IMR-90 (cell line): Measurements from ENCODE around the gene CDK13. TPM values are rescaled to one million over a fixed set of nuclear protein-coding genes. Genes with fewer than 3 reads are reported as not detected.

Source experiments
- ATAC-seq: fragments of 200-7000 bp; cut with Tn5 transposase; 2 replicates; pipeline ENCODE4 v1.9.1; 2020; ENCODE audit warnings: low read depth, mild to moderate bottlenecking, moderate library complexity
- BruUV-seq: library from RNA; stranded (reverse); fragments of 400-500 nt; replicated peaks from 2 replicates; lab custom pipeline; 2021; lab: Mats Ljungman, UMichigan
- CTCF ChIA-PET: fragments of 300-600 bp; formaldehyde crosslinking; extraction: SDS; loops from one replicate; lab custom pipeline; 2021; ENCODE audit warnings: antibody characterized with exemption; lab: Yijun Ruan, JAX
- POLR2A ChIA-PET: fragments of 300-600 bp; sonication (Branson Sonifier 250); formaldehyde crosslinking; loops from one replicate; lab custom pipeline; 2022; ENCODE audit warnings: antibody characterized with exemption; ENCODE audit not compliant: unreplicated experiment; lab: Charles Lee
- DNase-seq: peaks from one replicate; pipeline ENCODE4 v3.0.0; 2013
- H2AFZ ChIP-seq: replicated peaks from 2 replicates; pipeline ENCODE3; 2013; ENCODE audit warnings: low read length, mild to moderate bottlenecking; ENCODE audit not compliant: poor library complexity
- H2AK5ac ChIP-seq: 2 replicates; pipeline ENCODE4 v1.6.1; 2013; ENCODE audit warnings: low read depth, low read length, inconsistent platforms
- H2AK9ac ChIP-seq: replicated peaks from 2 replicates; pipeline ENCODE3; 2013; ENCODE audit warnings: mild to moderate bottlenecking, low read depth, low read length, moderate library complexity; ENCODE audit not compliant: poor library complexity
- H2BK120ac ChIP-seq: 2 replicates; pipeline ENCODE4 v1.6.1; 2013; ENCODE audit warnings: low read depth, low read length, inconsistent platforms
- H2BK15ac ChIP-seq: 3 replicates; pipeline ENCODE4 v1.6.1; 2013; ENCODE audit warnings: low read depth, low read length, inconsistent platforms
- H2BK20ac ChIP-seq: 2 replicates; pipeline ENCODE4 v1.6.1; 2013; ENCODE audit warnings: low read depth, mild to moderate bottlenecking, inconsistent platforms, low read length, moderate library complexity
- H2BK5ac ChIP-seq: 2 replicates; pipeline ENCODE4 v1.6.1; 2013; ENCODE audit warnings: mild to moderate bottlenecking, low read depth, low read length, inconsistent platforms; ENCODE audit not compliant: poor library complexity, severe bottlenecking
- H3K14ac ChIP-seq: replicated peaks from 2 replicates; pipeline ENCODE4 v1.6.1; 2013; ENCODE audit warnings: low read depth, low read length, inconsistent platforms
- H3K18ac ChIP-seq: 2 replicates; pipeline ENCODE4 v1.6.1; 2013; ENCODE audit warnings: low read depth, low read length, control low read depth
- H3K23ac ChIP-seq: 2 replicates; pipeline ENCODE4 v1.6.1; 2013; ENCODE audit warnings: low read depth, low read length, inconsistent platforms
- H3K27ac ChIP-seq: 2 replicates; pipeline ENCODE4 v1.5.1; 2013; ENCODE audit warnings: mild to moderate bottlenecking, control low read depth, low read length; ENCODE audit not compliant: insufficient read depth
- H3K27me3 ChIP-seq: 2 replicates; pipeline ENCODE4 v1.6.1; 2013; ENCODE audit warnings: low read length; ENCODE audit not compliant: control insufficient read depth, insufficient read depth
- H3K36me3 ChIP-seq: 2 replicates; pipeline ENCODE4 v1.6.1; 2013; ENCODE audit warnings: low read length, mixed read lengths; ENCODE audit not compliant: control insufficient read depth, insufficient read depth
- H3K4ac ChIP-seq: 2 replicates; pipeline ENCODE4 v1.6.1; 2013; ENCODE audit warnings: low read depth, low read length, inconsistent platforms
- H3K4me1 ChIP-seq: 2 replicates; pipeline ENCODE4 v1.6.1; 2013; ENCODE audit warnings: low read length, mixed read lengths; ENCODE audit not compliant: control insufficient read depth, insufficient read depth
- H3K4me2 ChIP-seq: 2 replicates; pipeline ENCODE4 v1.6.1; 2013; ENCODE audit warnings: low read depth, mild to moderate bottlenecking, control low read depth, low read length, moderate library complexity
- H3K4me3 ChIP-seq: 2 replicates; pipeline ENCODE4 v1.5.1; 2013; ENCODE audit warnings: low read depth, mild to moderate bottlenecking, control low read depth, low read length, moderate library complexity; ENCODE audit not compliant: insufficient read depth
- H3K56ac ChIP-seq: 2 replicates; pipeline ENCODE4 v1.6.1; 2013; ENCODE audit warnings: low read length, inconsistent platforms; ENCODE audit not compliant: insufficient read depth; ENCODE audit errors: extremely low read depth
- H3K79me1 ChIP-seq, 2 experiments: 2 replicates each; pipeline ENCODE4 v1.6.1; 2013; ENCODE audit warnings: low read length in 2 of 2, inconsistent platforms in 1 of 2, low read depth in 1 of 2
- H3K9ac ChIP-seq: 2 replicates; pipeline ENCODE4 v1.6.1; 2013; ENCODE audit warnings: low read depth, low read length, control low read depth
- H3K9me1 ChIP-seq: 2 replicates; pipeline ENCODE4 v1.6.1; 2013; ENCODE audit warnings: low read length, inconsistent platforms; ENCODE audit not compliant: insufficient read depth
- H3K9me3 ChIP-seq: 2 replicates; pipeline ENCODE4 v1.6.1; 2013; ENCODE audit warnings: low read length; ENCODE audit not compliant: control insufficient read depth, insufficient read depth
- H4K20me1 ChIP-seq: 2 replicates; pipeline ENCODE4 v1.6.1; 2013; ENCODE audit warnings: low read length, inconsistent platforms; ENCODE audit not compliant: insufficient read depth
- H4K5ac ChIP-seq: 2 replicates; pipeline ENCODE4 v1.6.1; 2013; ENCODE audit warnings: mild to moderate bottlenecking, low read depth, low read length, control low read depth
- H4K8ac ChIP-seq, 2 experiments: 2 replicates each; pipeline ENCODE4 v1.6.1; 2013; ENCODE audit warnings: low read depth in 2 of 2, low read length in 2 of 2, control low read depth in 1 of 2, inconsistent platforms in 1 of 2
- H4K91ac ChIP-seq: 2 replicates; pipeline ENCODE4 v1.6.1; 2013; ENCODE audit warnings: low read depth, low read length, inconsistent platforms; ENCODE audit not compliant: insufficient read depth
- RCOR1 ChIP-seq: IDR thresholded peaks from 2 replicates; pipeline ENCODE4 v1.6.1; 2012; ENCODE audit warnings: mild to moderate bottlenecking, low read length, improper control_type of control experiment; ENCODE audit not compliant: insufficient replicate concordance
- WGBS, 2 experiments: methylation state at CpG; one replicate each; pipeline versions ENCODE4 v1.1.5 to v1.1.7; 2013; ENCODE audit warnings: missing lambda C conversion rate in 2 of 2; ENCODE audit not compliant: insufficient read length in 1 of 2; ENCODE audit errors: extremely low coverage in 2 of 2; 5-methylcytosine and 5-hydroxymethylcytosine counted together
- dilution Hi-C: fragments of 300-500 bp; cut with HindIII; formaldehyde crosslinking; loops from one replicate; pipeline ENCODE4 v1.14.3; 2018; ENCODE audit warnings: low sequenced_read_pairs; ENCODE audit not compliant: unreplicated experiment
- in situ Hi-C: fragments of 300-500 bp; cut with MboI; formaldehyde crosslinking; loops from 3 replicates; pipeline ENCODE4 v1.14.3; 2019; ENCODE audit warnings: low sequenced_read_pairs, inconsistent platforms, mixed read lengths
- intact Hi-C: fragments of 100-400 bp; cut with micrococcal nuclease; formaldehyde crosslinking; loops from 2 replicates; pipeline ENCODE4 v1.10.0; 2022
- polyA plus RNA-seq, 3 experiments: library from polyadenylated mRNA; depleted of rRNA; stranded (reverse); fragments of >200 nt; gene quantifications; 2 replicates each; pipeline ENCODE4 v1.2.3, GENCODE V29; 2012; ENCODE audit warnings: low replicate concordance in 1 of 3
- total RNA-seq: library from RNA; depleted of rRNA; stranded (reverse); fragments of >200 nt; gene quantifications from 2 replicates; pipeline ENCODE4 v1.2.3, GENCODE V29; 2012

Gene CDK13
- total and polyA plus RNA-seq, 2 of the 4 experiments (the other 2 are of a cell fraction), result 20.1 to 50.4 TPM

DNA sequence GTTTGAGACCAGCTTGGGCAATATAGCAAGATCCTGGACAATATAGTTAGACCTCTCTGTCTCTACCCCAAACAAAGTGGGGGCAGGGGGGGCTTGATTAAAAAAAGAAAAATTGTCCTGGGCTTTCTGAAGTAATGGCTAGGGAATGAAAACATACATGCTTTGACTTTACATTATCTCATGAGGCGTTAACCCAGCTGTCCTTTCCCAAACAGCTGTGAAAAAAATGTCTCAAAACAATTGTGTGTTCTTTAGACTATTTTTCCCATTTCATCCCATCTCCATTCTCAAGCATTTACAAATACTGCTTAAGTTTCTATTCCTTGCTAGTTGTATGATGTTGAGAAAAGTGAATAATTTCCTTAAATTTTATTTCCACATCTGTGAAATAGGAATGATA lies 27.0 kb upstream of the CDK13 start:
- H3K18ac ChIP-seq, result no peak overlapping the region
- no TSS peak for BruUV-seq
- H3K4ac ChIP-seq, result no peak overlapping the region
- no peak overlapping the region for H4K91ac ChIP-seq
- no peak overlapping the region for H3K4me2 ChIP-seq
- intact Hi-C loops (no loop called here), dilution Hi-C loops (no loop called here), in situ Hi-C loops (no loop called here)
- no peak overlapping the region for H2AK9ac ChIP-seq
- H3K79me1 ChIP-seq, result no peaks in the 10 kb centered on the region
- H3K9ac ChIP-seq, result no peak overlapping the region
- TF ChIP-seq RCOR1, result no peak
- H3K27me3 ChIP-seq, result peaks cover 13% of the 10 kb centered on the region
- no peak overlapping the region for H3K23ac ChIP-seq
- H2BK120ac ChIP-seq, result no peak overlapping the region
- no peaks in the 10 kb centered on the region for H4K20me1 ChIP-seq
- no peaks in the 10 kb centered on the region for H3K9me1 ChIP-seq
- H2AK5ac ChIP-seq, result no peak overlapping the region
- H3K36me3 ChIP-seq, result no peaks in the 10 kb centered on the region
- CTCF ChIA-PET, result interaction anchor here (1.0 kb wide), 1 partner anchor 9 kb away, joined by 5 read pairs; no protein-coding TSS in a partner anchor
- POLR2A ChIA-PET, result no interaction called here
- no peak overlapping the region for H3K56ac ChIP-seq
- DNase-seq (no peak), ATAC-seq (no peak)
- no peak overlapping the region for H2AFZ ChIP-seq
- H3K4me3 ChIP-seq, result no peak overlapping the region
- no peak overlapping the region for H3K27ac ChIP-seq
- H2BK5ac ChIP-seq, result no peak overlapping the region
- H4K8ac ChIP-seq, result no peak overlapping the region
- no peak overlapping the region for H4K5ac ChIP-seq
- no peaks in the 10 kb centered on the region for H3K9me3 ChIP-seq
- no peaks in the 10 kb centered on the region for H3K4me1 ChIP-seq
- WGBS, 2 experiments, result no CpG with 5 or more reads among the region's 1 CpG
- no peak overlapping the region for H2BK15ac ChIP-seq
- no peak overlapping the region for H2BK20ac ChIP-seq
- no peak overlapping the region for H3K14ac ChIP-seq
